OCI-LY7 (cell line): ENCODE measurements around the gene ERCC1. TPM values are rescaled to one million over a fixed set of nuclear protein-coding genes. Genes with fewer than 3 reads are reported as not detected.

Experiments used
- BruUV-seq: library from RNA; stranded (reverse); fragments of 400-500 nt; replicated peaks from 2 replicates; lab custom pipeline; 2021; lab: Mats Ljungman, UMichigan
- CTCF ChIA-PET: fragments of 300-600 bp; sonication (Branson Sonifier 250); formaldehyde crosslinking; loops from one replicate; lab custom pipeline; 2022; ENCODE audit warnings: antibody characterized with exemption; ENCODE audit not compliant: unreplicated experiment; lab: Charles Lee
- POLR2A ChIA-PET: fragments of 300-600 bp; sonication (Branson Sonifier 250); formaldehyde crosslinking; loops from one replicate; lab custom pipeline; 2022; ENCODE audit warnings: antibody characterized with exemption; lab: Charles Lee
- DNase-seq: peaks from one replicate; pipeline ENCODE4 v3.0.0-alpha.2; 2015; ENCODE audit warnings: low spot score
- H2AFZ ChIP-seq: fragments of 200-600 bp; sonication (generic), shearing (Covaris generic); 2 replicates; pipeline ENCODE4 v1.6.1; 2014; ENCODE audit warnings: mild to moderate bottlenecking, antibody characterized with exemption, low read length, moderate library complexity
- H3K27ac ChIP-seq: fragments of 200-600 bp; sonication (generic); 2 replicates; pipeline ENCODE4 v1.5.1; 2014; ENCODE audit warnings: mixed run types, low read depth, mild to moderate bottlenecking, moderate library complexity, low read length, inconsistent platforms; ENCODE audit not compliant: poor library complexity, severe bottlenecking
- H3K36me3 ChIP-seq: fragments of 200-600 bp; sonication (generic); 2 replicates; pipeline ENCODE4 v1.6.1; 2014; ENCODE audit warnings: mild to moderate bottlenecking, antibody characterized with exemption, low read length, moderate library complexity, mixed read lengths; ENCODE audit not compliant: insufficient read depth
- H3K4me1 ChIP-seq: fragments of 200-600 bp; sonication (generic); 2 replicates; pipeline ENCODE4 v1.5.1; 2014; ENCODE audit warnings: mild to moderate bottlenecking, low read length; ENCODE audit not compliant: insufficient read depth, poor library complexity, severe bottlenecking
- H3K4me2 ChIP-seq: fragments of 200-600 bp; sonication (generic); 2 replicates; pipeline ENCODE4 v1.6.1; 2014; ENCODE audit warnings: mild to moderate bottlenecking, low read length
- H3K4me3 ChIP-seq: fragments of 200-600 bp; sonication (generic); 2 replicates; pipeline ENCODE4 v1.5.1; 2014; ENCODE audit warnings: mild to moderate bottlenecking, low read depth, low read length; ENCODE audit not compliant: poor library complexity, severe bottlenecking
- H3K79me2 ChIP-seq: fragments of 200-600 bp; sonication (generic); 2 replicates; pipeline ENCODE4 v1.6.1; 2016; ENCODE audit warnings: low read depth, mild to moderate bottlenecking, low read length, moderate library complexity, mixed read lengths; ENCODE audit not compliant: insufficient read depth
- H3K9me2 ChIP-seq: fragments of 200-600 bp; sonication (generic); 2 replicates; pipeline ENCODE4 v1.6.1; 2016; ENCODE audit warnings: mild to moderate bottlenecking, low read length, mixed read lengths; ENCODE audit not compliant: insufficient read depth
- H3K9me3 ChIP-seq: fragments of 200-600 bp; sonication (generic); 2 replicates; pipeline ENCODE4 v1.6.1; 2014; ENCODE audit warnings: mild to moderate bottlenecking, mixed run types, low read length, mixed read lengths
- H4K20me1 ChIP-seq: fragments of 200-600 bp; sonication (generic); 2 replicates; pipeline ENCODE4 v1.6.1; 2014; ENCODE audit warnings: mild to moderate bottlenecking, antibody characterized with exemption, low read length, moderate library complexity, mixed read lengths; ENCODE audit not compliant: insufficient read depth
- CTCF ChIP-seq: fragments of 200-600 bp; sonication (generic); conservative IDR thresholded peaks from 2 replicates; pipeline ENCODE4 v1.5.1; 2014; ENCODE audit warnings: mild to moderate bottlenecking, antibody characterized with exemption, low read length, moderate library complexity, mixed read lengths
- EZH2phosphoT487 ChIP-seq: fragments of 200-600 bp; sonication (generic); IDR thresholded peaks from 2 replicates; pipeline ENCODE4 v1.6.1; 2018; ENCODE audit warnings: low read depth, borderline replicate concordance, mild to moderate bottlenecking, mixed run types, antibody characterized with exemption, low read length, moderate library complexity, mixed read lengths
- intact Hi-C: fragments of 100-400 bp; cut with micrococcal nuclease; formaldehyde crosslinking; loops from one replicate; pipeline ENCODE4 v1.10.0; 2022; ENCODE audit not compliant: unreplicated experiment
- microRNA-seq: library from miRNA; unstranded; fragments of <30 nt; microRNA quantifications from one replicate; pipeline ENCODE4 v1.2.0, GENCODE V29; 2022; ENCODE audit warnings: borderline replicate concordance
- small RNA-seq: library from RNA; depleted of rRNA; stranded (forward); fragments of <200 nt; gene quantifications from one replicate; pipeline ENCODE3, GENCODE V24; 2014
- total RNA-seq, 2 experiments: library from RNA; depleted of rRNA in 1 of 2; stranded (reverse); fragments of >200 nt in 1 of 2; shearing (Covaris generic) in 1 of 2; gene quantifications; 2 replicates each; pipeline ENCODE4 v1.2.3, GENCODE V29; 2014 to 2022

ERCC1 gene
- total RNA-seq, 2 experiments from 2014 or later: 46.2 to 125 TPM

GRCh38 chr19:45357445-45357783 lies 66.3 kb downstream of the ERCC1 start:
- ChIA-PET CTCF (no interaction called here), POLR2A (no interaction called here)
- Histone ChIP-seq H3K4me3 (no peak overlapping the region), H3K36me3 (peaks cover 29% of the 10 kb centered on the region), H3K4me1 (no peaks in the 10 kb centered on the region), H3K4me2 (no peak overlapping the region), H3K9me3 (no peaks in the 10 kb centered on the region), H2AFZ (no peak overlapping the region), H3K79me2 (no peaks in the 10 kb centered on the region), H4K20me1 (no peaks in the 10 kb centered on the region), H3K27ac (no peak overlapping the region), H3K9me2 (no peaks in the 10 kb centered on the region)
- TF ChIP-seq CTCF (no peak), EZH2phosphoT487 (no peak)
- BruUV-seq: no TSS peak
- DNase-seq: no peak
- intact Hi-C loops: no loop called here

Small RNAs within 50 kb of the gene (microRNA-seq; reads per million reads assigned to microRNA genes)
- gene MIR6088: not detected

Small RNAs within 50 kb of the gene (small RNA-seq; reads per million reads assigned to genes)
- not detected for gene MIR6088

Other genes starting within 250 kb of the ERCC1 start
- 50.5 and 55.6 TPM in 2 replicates for gene TRAPPC6A, start 245.7 kb downstream of the ERCC1 start, total RNA-seq (2014; rRNA removed; shearing (Covaris generic))
- 70.9 and 81.9 TPM in 2 replicates for gene TRAPPC6A, start 245.7 kb downstream of the ERCC1 start, total RNA-seq (2022)
- gene BLOC1S3, start 245.1 kb downstream of the ERCC1 start, total RNA-seq (2014; rRNA removed; shearing (Covaris generic)): 8.1 and 9.7 TPM in 2 replicates
- gene BLOC1S3, start 245.1 kb downstream of the ERCC1 start, total RNA-seq (2022): 13.8 and 15.4 TPM in 2 replicates
- gene EXOC3L2, start 178.5 kb downstream of the ERCC1 start, total RNA-seq (2014; rRNA removed; shearing (Covaris generic)): not detected in 2 replicates
- not detected in 2 replicates for gene EXOC3L2, start 178.5 kb downstream of the ERCC1 start, total RNA-seq (2022)
- 10.4 and 14.2 TPM in 2 replicates for gene MARK4, start 172.6 kb downstream of the ERCC1 start, total RNA-seq (2014; rRNA removed; shearing (Covaris generic))
- 24.5 and 25.6 TPM in 2 replicates for gene MARK4, start 172.6 kb downstream of the ERCC1 start, total RNA-seq (2022)
- not detected in 2 replicates for gene CKM, start 101.0 kb downstream of the ERCC1 start, total RNA-seq (2014; rRNA removed; shearing (Covaris generic))
- gene CKM, start 101.0 kb downstream of the ERCC1 start, total RNA-seq (2022): not detected in 2 replicates
- gene KLC3, start 83.2 kb downstream of the ERCC1 start, total RNA-seq (2014; rRNA removed; shearing (Covaris generic)): not detected in 2 replicates
- gene KLC3, start 83.2 kb downstream of the ERCC1 start, total RNA-seq (2022): not detected in 2 replicates
- gene ERCC2, start 53.3 kb downstream of the ERCC1 start, total RNA-seq (2014; rRNA removed; shearing (Covaris generic)): 12.8 and 21.0 TPM in 2 replicates
- gene ERCC2, start 53.3 kb downstream of the ERCC1 start, total RNA-seq (2022): 24.4 and 30.8 TPM in 2 replicates
- 5.3 and 7.8 TPM in 2 replicates for gene PPP1R13L, start 18.8 kb downstream of the ERCC1 start, total RNA-seq (2014; rRNA removed; shearing (Covaris generic))
- gene PPP1R13L, start 18.8 kb downstream of the ERCC1 start, total RNA-seq (2022): 15.5 and 17.4 TPM in 2 replicates
- 16.3 and 28.0 TPM in 2 replicates for gene POLR1G, start 17.3 kb downstream of the ERCC1 start, total RNA-seq (2014; rRNA removed; shearing (Covaris generic))
- 8.8 and 10.8 TPM in 2 replicates for gene POLR1G, start 17.3 kb downstream of the ERCC1 start, total RNA-seq (2022)
- gene FOSB, start 44.1 kb upstream of the ERCC1 start, total RNA-seq (2014; rRNA removed; shearing (Covaris generic)): 1.2 and 2.3 TPM in 2 replicates
- 2.1 and 2.4 TPM in 2 replicates for gene FOSB, start 44.1 kb upstream of the ERCC1 start, total RNA-seq (2022)
- 1.5 and 8.6 TPM in 2 replicates for gene RTN2, start 73.1 kb upstream of the ERCC1 start, total RNA-seq (2014; rRNA removed; shearing (Covaris generic))
- 7.6 and 9.1 TPM in 2 replicates for gene RTN2, start 73.1 kb upstream of the ERCC1 start, total RNA-seq (2022)
- 1.4 and 1.6 TPM in 2 replicates for gene PPM1N, start 74.5 kb upstream of the ERCC1 start, total RNA-seq (2014; rRNA removed; shearing (Covaris generic))
- 2.8 and 2.9 TPM in 2 replicates for gene PPM1N, start 74.5 kb upstream of the ERCC1 start, total RNA-seq (2022)
- gene VASP, start 83.6 kb upstream of the ERCC1 start, total RNA-seq (2014; rRNA removed; shearing (Covaris generic)): 37.4 and 62.8 TPM in 2 replicates
- 39.6 and 51.6 TPM in 2 replicates for gene VASP, start 83.6 kb upstream of the ERCC1 start, total RNA-seq (2022)
- gene OPA3, start 160.9 kb upstream of the ERCC1 start, total RNA-seq (2014; rRNA removed; shearing (Covaris generic)): 4.4 and 5.8 TPM in 2 replicates
- gene OPA3, start 160.9 kb upstream of the ERCC1 start, total RNA-seq (2022): 10.6 and 12.0 TPM in 2 replicates
- 0.38 TPM in 1 of 2 replicates, not detected in the other for gene GPR4, start 178.3 kb upstream of the ERCC1 start, total RNA-seq (2014; rRNA removed; shearing (Covaris generic))
- not detected in 2 replicates for gene GPR4, start 178.3 kb upstream of the ERCC1 start, total RNA-seq (2022)
- 23.6 and 26.1 TPM in 2 replicates for gene EML2, start 215.5 kb upstream of the ERCC1 start, total RNA-seq (2014; rRNA removed; shearing (Covaris generic))
- gene EML2, start 215.5 kb upstream of the ERCC1 start, total RNA-seq (2022): 47.5 and 52.5 TPM in 2 replicates
- gene GIPR, start 244.3 kb upstream of the ERCC1 start, total RNA-seq (2014; rRNA removed; shearing (Covaris generic)): 6.6 and 7.9 TPM in 2 replicates
- 23.3 and 24.6 TPM in 2 replicates for gene GIPR, start 244.3 kb upstream of the ERCC1 start, total RNA-seq (2022)